WTC11 (cell line): ENCODE results near the gene ZNF629. TPM values are rescaled to one million over a fixed set of nuclear protein-coding genes. Genes with fewer than 3 reads are reported as not detected.

Experiments
- AR ChIP-seq: fragments of 250-450 bp; sonication (Bioruptor Pico); IDR thresholded peaks from 2 replicates; pipeline ENCODE4 v1.9.0; 2021; ENCODE audit warnings: mild to moderate bottlenecking
- CREB1 ChIP-seq: sonication (generic); formaldehyde crosslinking; IDR thresholded peaks from 2 replicates; pipeline ENCODE4 v1.8.0; 2023; ENCODE audit warnings: mild to moderate bottlenecking, missing genetic modification reagents
- E2F1 ChIP-seq: sonication (generic); formaldehyde crosslinking; IDR thresholded peaks from 2 replicates; pipeline ENCODE4 v1.8.0; 2022; ENCODE audit warnings: mild to moderate bottlenecking, missing genetic modification reagents
- EMX1 ChIP-seq: fragments of 250-450 bp; sonication (Bioruptor Pico); IDR thresholded peaks from 2 replicates; pipeline ENCODE4 v1.8.0; 2021; ENCODE audit warnings: mild to moderate bottlenecking
- FOXJ3 ChIP-seq: sonication (generic); formaldehyde crosslinking; IDR thresholded peaks from 2 replicates; pipeline ENCODE4 v1.9.0; 2021; ENCODE audit warnings: missing genetic modification reagents, mild to moderate bottlenecking, borderline replicate concordance
- GABPB1 ChIP-seq: sonication (generic); formaldehyde crosslinking; IDR thresholded peaks from 2 replicates; pipeline ENCODE4 v1.8.1; 2023; ENCODE audit warnings: mild to moderate bottlenecking, missing genetic modification reagents
- IRF1 ChIP-seq: sonication (generic); formaldehyde crosslinking; IDR thresholded peaks from 2 replicates; pipeline ENCODE4 v1.8.0; 2023; ENCODE audit warnings: missing genetic modification reagents
- JUN ChIP-seq: sonication (generic); formaldehyde crosslinking; IDR thresholded peaks from 2 replicates; pipeline ENCODE4 v1.8.0; 2023; ENCODE audit warnings: mild to moderate bottlenecking, missing genetic modification reagents
- NFE2L1 ChIP-seq: sonication (generic); formaldehyde crosslinking; IDR thresholded peaks from 2 replicates; pipeline ENCODE4 v1.8.1; 2023; ENCODE audit warnings: missing genetic modification reagents
- SOX15 ChIP-seq: fragments of 250-450 bp; sonication (Bioruptor Pico); IDR thresholded peaks from 2 replicates; pipeline ENCODE4 v1.9.0; 2021; ENCODE audit warnings: mild to moderate bottlenecking
- USF2 ChIP-seq: sonication (generic); formaldehyde crosslinking; IDR thresholded peaks from 2 replicates; pipeline ENCODE4 v1.8.1; 2023; ENCODE audit warnings: mild to moderate bottlenecking, missing genetic modification reagents, moderate library complexity
- ZNF232 ChIP-seq: sonication (generic); formaldehyde crosslinking; IDR thresholded peaks from 2 replicates; pipeline ENCODE4 v1.8.0; 2022; ENCODE audit warnings: mild to moderate bottlenecking, missing genetic modification reagents
- ZNF281 ChIP-seq: sonication (generic); formaldehyde crosslinking; IDR thresholded peaks from 2 replicates; pipeline ENCODE4 v1.8.0; 2023; ENCODE audit warnings: mild to moderate bottlenecking, missing genetic modification reagents
- ZNF396 ChIP-seq: fragments of 250-450 bp; sonication (Bioruptor Pico); IDR thresholded peaks from 2 replicates; pipeline ENCODE4 v1.8.0; 2021; ENCODE audit warnings: mild to moderate bottlenecking, moderate library complexity, borderline replicate concordance
- ZNF425 ChIP-seq: fragments of 250-450 bp; sonication (Bioruptor Pico); conservative IDR thresholded peaks from 2 replicates; pipeline ENCODE4 v1.9.0; 2021; ENCODE audit warnings: mild to moderate bottlenecking
- ZNF671 ChIP-seq: fragments of 250-450 bp; sonication (Bioruptor Pico); IDR thresholded peaks from 2 replicates; pipeline ENCODE4 v1.8.0; 2021; ENCODE audit warnings: mild to moderate bottlenecking
- total RNA-seq: library from RNA; stranded (reverse); gene quantifications from 3 replicates; pipeline ENCODE4 v1.2.3, GENCODE V29; 2021

Gene ZNF629
- total RNA-seq, 1 experiment from 2014 or later = 20.0 TPM

GRCh38 chr16:30761928-30762902 is 24.8 kb downstream of the ZNF629 start, which contains the start of the genes CFAP119 and RNF40 (continued):
- no peak for TF ChIP-seq AR
- TF ChIP-seq USF2 (CRISPR knock-in tag) = 0 out of 2 replicates have a peak, but pooled peaks have one; percentile 8
- TF ChIP-seq E2F1 (CRISPR knock-in tag) = no peak
- TF ChIP-seq ZNF232 (CRISPR knock-in tag) = 0 out of 2 replicates have a peak, but pooled peaks have one; percentile 29
- TF ChIP-seq GABPB1 (CRISPR knock-in tag) = peak; percentile 52; the same call in 1 of the 2 replicates
- TF ChIP-seq NFE2L1 (CRISPR knock-in tag) = no peak
- TF ChIP-seq JUN (CRISPR knock-in tag) = no peak
- TF ChIP-seq FOXJ3 (CRISPR knock-in tag) = no peak
- TF ChIP-seq CREB1 (CRISPR knock-in tag) = no peak
- TF ChIP-seq ZNF425 (CRISPR knock-in tag) = no peak
- TF ChIP-seq ZNF396 (CRISPR knock-in tag) = no peak
- TF ChIP-seq SOX15 = no peak
- TF ChIP-seq EMX1 = 0 out of 2 replicates have a peak, but pooled peaks have one; percentile 10
- no peak for TF ChIP-seq IRF1 (CRISPR knock-in tag)
- no peak for TF ChIP-seq ZNF671 (CRISPR knock-in tag)
- TF ChIP-seq ZNF281 (CRISPR knock-in tag) = 0 out of 2 replicates have a peak, but pooled peaks have one; percentile 42
